GM21737 (cell line): ENCODE data around the gene BDKRB2.

Source experiments
- ATAC-seq: cut with Tn5 transposase; IDR thresholded peaks from one replicate; pipeline ENCODE4 v1.9.1; 2021; ENCODE audit warnings: mild to moderate bottlenecking, moderate library complexity; ENCODE audit not compliant: unreplicated experiment

The BDKRB2 gene

GRCh38 chr14:96197163-96197852 is 7.3 kb upstream of the BDKRB2 start:
- ATAC-seq, result no peak

- no peak for ATAC-seq
Measured at GRCh38 chr14:96197969-96198368, 6.7 kb upstream of the BDKRB2 start.

GRCh38 chr14:96198430-96199130 is 6.1 kb upstream of the BDKRB2 start:
- ATAC-seq, result no peak

- no peak for ATAC-seq
Measured at GRCh38 chr14:96201157-96201556, 3.5 kb upstream of the BDKRB2 start.

GRCh38 chr14:96201965-96202364 is 2.7 kb upstream of the BDKRB2 start:
- ATAC-seq, result no peak

GRCh38 chr14:96202441-96203094 is 2.1 kb upstream of the BDKRB2 start:
- no peak for ATAC-seq

GRCh38 chr14:96203116-96203515 is 1.5 kb upstream of the BDKRB2 start:
- ATAC-seq, result no peak

GRCh38 chr14:96203635-96204034 is 1.0 kb upstream of the BDKRB2 start:
- ATAC-seq, result no peak

GRCh38 chr14:96205059-96205977 is 679 bp downstream of the BDKRB2 start:
- ATAC-seq, result no peak

- no peak for ATAC-seq
Measured at GRCh38 chr14:96205978-96206360, 1.3 kb downstream of the BDKRB2 start.

GRCh38 chr14:96206461-96206860 is 1.8 kb downstream of the BDKRB2 start:
- ATAC-seq, result no peak

- no peak for ATAC-seq
Measured at GRCh38 chr14:96207686-96208085, 3.0 kb downstream of the BDKRB2 start.

- ATAC-seq, result no peak
Measured at GRCh38 chr14:96208739-96209138, 4.1 kb downstream of the BDKRB2 start.

- ATAC-seq, result no peak
Measured at GRCh38 chr14:96212140-96212539, 7.5 kb downstream of the BDKRB2 start.

- ATAC-seq, result no peak
Measured at GRCh38 chr14:96212896-96213295, 8.3 kb downstream of the BDKRB2 start.

- ATAC-seq, result no peak
Measured at GRCh38 chr14:96213871-96214465, 9.3 kb downstream of the BDKRB2 start.

- ATAC-seq, result no peak
Measured at GRCh38 chr14:96214793-96215192, 10.2 kb downstream of the BDKRB2 start.

GRCh38 chr14:96215452-96216244 is 11.0 kb downstream of the BDKRB2 start:
- no peak for ATAC-seq

GRCh38 chr14:96216627-96217026 is 12.0 kb downstream of the BDKRB2 start:
- ATAC-seq, result no peak

- no peak for ATAC-seq
Measured at GRCh38 chr14:96217376-96217913, 12.8 kb downstream of the BDKRB2 start.
